GM08714 (cell line): ENCODE data around the gene SLC25A42.
"Not testable (repeated sequence)": the region's sequence is repeated elsewhere in the genome, so short reads cannot be mapped to it uniquely, and the experiment has no call there.

Experiments
- H3K4me3 ChIP-seq: fragments of 200-500 bp; sonication (Bioruptor generic); 2 replicates; pipeline ENCODE4 v1.5.1; 2014; ENCODE audit warnings: mild to moderate bottlenecking, low read length, inconsistent platforms
- ZNF274 ChIP-seq: IDR thresholded peaks from 2 replicates; pipeline ENCODE4 v1.6.1; 2012; ENCODE audit warnings: mild to moderate bottlenecking, low read depth, low read length

The SLC25A42 gene

GRCh38 chr19:19142347-19142746 is 78.6 kb downstream of the SLC25A42 start:
- TF ChIP-seq ZNF274 = no peak
- no peak overlapping the region for H3K4me3 ChIP-seq

DNA sequence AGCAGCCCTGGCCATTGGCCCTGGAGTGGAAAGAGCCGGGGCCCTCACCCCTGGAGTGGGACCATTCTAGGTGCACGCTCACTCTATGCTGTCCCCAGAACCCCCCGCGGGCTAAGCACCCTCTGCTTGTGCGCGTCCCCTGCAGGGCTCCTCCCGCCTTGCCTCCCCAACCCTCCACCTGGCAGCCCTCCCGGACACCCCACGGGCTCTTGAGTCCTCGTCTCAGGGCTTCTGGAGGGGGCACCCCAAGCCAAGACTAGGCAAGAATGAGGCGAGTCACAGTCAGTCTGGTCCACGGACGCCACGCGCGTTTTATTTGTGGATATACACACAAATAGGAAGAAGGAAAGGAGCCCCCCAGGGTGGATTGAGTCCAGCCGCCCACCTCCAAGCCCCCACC is 81.5 kb downstream of the SLC25A42 start:
- H3K4me3 ChIP-seq = no peak overlapping the region
- TF ChIP-seq ZNF274 = no peak

DNA sequence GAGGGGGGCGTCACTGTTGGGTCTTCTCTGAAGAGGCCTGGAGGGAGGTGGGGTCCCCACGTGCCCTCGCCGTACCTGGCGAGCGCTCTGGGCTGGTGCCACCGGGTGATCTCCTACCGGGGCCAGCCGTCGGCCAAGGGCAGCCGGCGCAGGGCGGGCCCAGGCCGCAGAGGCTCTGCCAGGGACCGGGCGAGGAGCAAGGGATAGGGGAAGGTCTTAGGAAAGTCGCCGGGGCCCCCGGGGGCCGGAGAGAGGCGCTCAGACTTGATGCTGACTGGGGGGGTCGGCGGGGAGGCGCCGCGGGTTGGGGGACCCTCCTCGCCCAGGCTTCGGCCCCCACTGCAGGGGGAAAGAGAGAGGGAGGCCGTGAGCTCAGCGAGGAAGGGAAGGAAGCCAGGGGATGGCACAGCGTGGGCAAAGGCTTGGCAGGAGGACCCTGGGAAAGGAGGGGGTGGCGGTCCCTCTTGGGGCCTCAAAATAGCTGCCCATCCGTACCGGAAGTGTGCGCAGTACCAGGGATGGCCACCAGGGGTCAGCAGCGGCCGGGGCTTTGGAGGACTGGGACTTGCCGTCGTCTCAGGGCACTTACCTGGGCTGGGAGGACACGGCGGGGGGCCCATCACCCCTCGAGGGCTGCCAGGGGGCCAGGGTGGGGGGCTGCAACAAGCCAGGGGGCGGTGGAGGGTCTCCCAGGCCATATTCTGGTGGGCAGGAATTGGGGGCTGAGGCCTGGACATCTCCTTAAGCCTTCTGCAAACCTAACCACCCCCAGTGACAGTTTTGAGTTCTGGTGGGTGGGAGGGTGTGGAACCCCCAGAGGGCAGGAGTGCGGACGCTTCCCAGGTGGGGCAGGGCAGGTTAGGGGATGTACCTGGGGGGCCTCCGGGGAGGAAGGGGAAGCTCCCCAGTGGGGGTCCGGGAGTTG is 82.2 kb downstream of the SLC25A42 start:
- H3K4me3 ChIP-seq = no peak overlapping the region
- no peak for TF ChIP-seq ZNF274

GRCh38 chr19:19146865-19147264 is 83.1 kb downstream of the SLC25A42 start:
- TF ChIP-seq ZNF274 = no peak
- no peak overlapping the region for H3K4me3 ChIP-seq

- no peak for TF ChIP-seq ZNF274
- no peak overlapping the region for H3K4me3 ChIP-seq
These were observed 83.5 kb downstream of the SLC25A42 start for GRCh38 chr19:19147344-19147743.

DNA sequence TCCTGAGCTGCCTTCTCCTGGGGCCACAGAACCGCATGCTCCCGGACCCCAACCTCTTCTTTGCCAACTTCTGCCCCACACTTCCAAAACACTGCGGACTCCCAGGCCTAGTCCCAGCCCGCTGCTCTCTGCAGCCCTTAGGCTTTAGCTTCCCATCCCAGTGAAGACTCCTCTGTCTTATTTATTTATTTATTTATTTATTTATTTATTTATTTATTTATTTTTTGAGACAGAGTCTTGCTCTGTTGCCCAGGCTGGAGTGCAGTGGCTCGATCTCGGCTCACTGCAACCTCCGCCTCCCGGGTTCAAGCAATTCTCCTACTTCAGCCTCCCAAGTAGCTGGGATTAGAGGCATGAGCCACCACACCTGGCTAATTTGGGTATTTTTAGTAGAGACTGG is 84.7 kb downstream of the SLC25A42 start:
- H3K4me3 ChIP-seq = not testable (repeated sequence)

GRCh38 chr19:19149435-19149834 is 85.6 kb downstream of the SLC25A42 start:
- no peak for TF ChIP-seq ZNF274
- H3K4me3 ChIP-seq = no peak overlapping the region

- no peak for TF ChIP-seq ZNF274
- no peak overlapping the region for H3K4me3 ChIP-seq
These were observed 87.6 kb downstream of the SLC25A42 start for GRCh38 chr19:19151418-19151817.

DNA sequence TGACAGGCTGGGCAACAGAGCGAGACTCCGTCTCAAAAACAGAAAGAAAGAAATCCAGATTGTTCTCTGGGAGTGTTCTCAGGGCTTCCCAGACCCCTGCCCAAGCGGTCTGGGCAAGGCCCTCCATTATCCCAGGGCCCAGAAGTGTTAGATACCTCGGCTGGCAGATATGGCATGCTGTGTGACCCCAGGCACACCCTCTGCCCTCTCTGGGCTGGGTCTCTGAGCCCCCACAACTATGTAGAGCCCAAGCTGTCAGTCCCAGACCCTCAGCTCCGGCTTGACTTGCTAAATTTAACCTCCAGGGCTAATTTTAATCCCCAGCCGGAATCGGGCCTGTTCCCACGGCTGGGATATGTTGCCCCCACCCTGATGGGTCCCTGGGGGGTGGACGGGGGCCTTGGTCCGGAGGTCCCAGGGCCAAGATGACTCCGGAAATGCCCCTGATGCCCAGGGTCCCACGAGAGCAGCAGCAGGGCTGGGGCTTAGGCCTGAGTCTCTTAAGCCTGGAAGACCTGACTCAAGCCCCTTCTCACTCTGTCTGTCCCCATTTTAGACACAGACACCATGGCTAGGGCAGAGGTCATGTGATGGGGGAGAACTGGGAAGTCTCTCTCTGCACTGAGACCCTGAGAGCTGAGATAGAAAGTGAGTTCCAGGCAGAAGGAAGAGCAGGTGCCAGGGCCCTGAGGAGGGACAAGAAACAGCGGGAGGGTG is 89.0 kb downstream of the SLC25A42 start:
- TF ChIP-seq ZNF274 = no peak
- H3K4me3 ChIP-seq = no peak overlapping the region

GRCh38 chr19:19154768-19155494 is 91.1 kb downstream of the SLC25A42 start:
- TF ChIP-seq ZNF274 = no peak
- no peak overlapping the region; the same call in 1 of the 2 replicates for H3K4me3 ChIP-seq

- no peak for TF ChIP-seq ZNF274
- no peak overlapping the region; the same call in 1 of the 2 replicates for H3K4me3 ChIP-seq
These were observed 91.9 kb downstream of the SLC25A42 start for GRCh38 chr19:19155495-19156219.

DNA sequence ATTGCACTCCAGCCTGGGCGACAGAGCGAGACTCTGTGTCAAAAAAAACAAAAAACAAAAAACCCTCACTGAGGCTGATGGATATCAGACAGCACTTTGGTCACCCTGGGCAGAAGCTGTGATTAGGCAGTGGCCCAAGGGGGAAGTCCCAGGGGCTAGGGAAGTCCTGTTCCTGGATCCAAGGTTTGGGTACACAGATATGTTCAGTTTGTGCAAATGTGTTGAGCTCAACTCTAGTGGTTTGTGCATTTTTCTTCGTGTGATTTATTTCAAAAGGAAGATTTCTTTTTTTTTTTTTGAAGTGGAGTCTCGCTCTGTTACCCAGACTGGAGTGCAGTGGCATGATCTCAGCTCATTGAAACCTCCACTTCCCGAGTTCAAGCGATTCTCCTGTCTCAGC is 94.0 kb downstream of the SLC25A42 start:
- H3K4me3 ChIP-seq = no peak overlapping the region

DNA sequence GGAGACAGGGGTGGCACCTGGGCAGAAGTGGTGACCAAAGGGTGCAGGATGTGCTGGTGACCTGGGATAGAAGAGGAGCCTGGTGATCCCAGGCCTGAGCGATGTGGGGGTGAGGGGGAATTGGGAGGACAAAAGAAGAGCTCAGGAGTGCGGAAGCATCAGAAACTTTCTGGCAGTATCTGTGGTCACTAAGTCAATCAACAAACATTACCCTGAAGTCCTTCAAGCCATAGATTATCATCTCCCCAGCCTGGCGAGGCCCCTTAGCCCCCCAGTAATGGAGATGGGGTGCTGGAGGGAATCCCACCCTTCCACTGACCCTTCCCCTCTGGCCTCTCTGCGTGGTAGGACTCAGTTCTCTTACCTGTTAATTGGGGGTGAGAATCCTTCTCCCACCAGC is 95.7 kb downstream of the SLC25A42 start:
- no peak overlapping the region for H3K4me3 ChIP-seq
- no peak for TF ChIP-seq ZNF274

More for the DNA sequence above, 94.0 kb downstream of the SLC25A42 start:
- TF ChIP-seq ZNF274 = no peak

DNA sequence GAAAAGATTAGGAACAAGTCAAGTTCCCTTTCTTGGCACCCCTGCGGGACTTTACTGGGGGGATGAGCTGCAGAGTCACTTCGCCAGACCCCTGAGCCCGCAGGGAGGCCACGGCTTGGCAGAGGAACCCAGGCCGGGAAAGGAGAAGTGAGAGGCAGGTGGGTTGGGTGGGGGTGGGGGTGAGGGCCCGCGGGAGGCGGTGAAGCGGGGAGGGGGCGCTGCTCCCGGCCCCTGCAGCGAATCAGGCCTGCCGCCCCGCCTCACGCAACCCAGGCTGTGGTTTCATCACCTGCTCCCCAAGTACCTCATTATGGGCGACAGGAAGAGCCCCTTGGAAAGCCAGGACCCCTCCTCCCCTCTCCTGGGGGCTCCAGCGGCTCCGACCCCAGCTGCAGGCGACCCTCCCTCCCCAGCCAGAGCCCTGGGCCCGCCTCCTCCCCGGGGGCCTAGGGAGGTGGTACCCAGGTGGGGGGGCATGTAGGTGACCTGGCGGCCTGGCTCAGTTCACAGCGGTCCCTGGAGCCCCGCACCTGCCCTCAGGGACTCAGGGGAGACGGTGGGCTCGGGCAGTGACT is 96.8 kb downstream of the SLC25A42 start:
- TF ChIP-seq ZNF274 = no peak
- no peak overlapping the region; the same call in 1 of the 2 replicates for H3K4me3 ChIP-seq
